ENCODE results near the gene SSBP2.

- TF ChIP-seq, protein P1, sequence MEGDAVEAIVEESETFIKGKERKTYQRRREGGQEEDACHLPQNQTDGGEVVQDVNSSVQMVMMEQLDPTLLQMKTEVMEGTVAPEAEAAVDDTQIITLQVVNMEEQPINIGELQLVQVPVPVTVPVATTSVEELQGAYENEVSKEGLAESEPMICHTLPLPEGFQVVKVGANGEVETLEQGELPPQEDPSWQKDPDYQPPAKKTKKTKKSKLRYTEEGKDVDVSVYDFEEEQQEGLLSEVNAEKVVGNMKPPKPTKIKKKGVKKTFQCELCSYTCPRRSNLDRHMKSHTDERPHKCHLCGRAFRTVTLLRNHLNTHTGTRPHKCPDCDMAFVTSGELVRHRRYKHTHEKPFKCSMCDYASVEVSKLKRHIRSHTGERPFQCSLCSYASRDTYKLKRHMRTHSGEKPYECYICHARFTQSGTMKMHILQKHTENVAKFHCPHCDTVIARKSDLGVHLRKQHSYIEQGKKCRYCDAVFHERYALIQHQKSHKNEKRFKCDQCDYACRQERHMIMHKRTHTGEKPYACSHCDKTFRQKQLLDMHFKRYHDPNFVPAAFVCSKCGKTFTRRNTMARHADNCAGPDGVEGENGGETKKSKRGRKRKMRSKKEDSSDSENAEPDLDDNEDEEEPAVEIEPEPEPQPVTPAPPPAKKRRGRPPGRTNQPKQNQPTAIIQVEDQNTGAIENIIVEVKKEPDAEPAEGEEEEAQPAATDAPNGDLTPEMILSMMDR (IDR thresholded peaks at IDR 0.05), result no peak
- no peak for TF ChIP-seq POLR2A (IDR thresholded peaks at IDR 0.05)
These were observed 245.2 kb downstream of the SSBP2 start for GRCh38 chr5:81505672-81506071.
